Gastroesophageal sphincter (tissue), 4 donors: Measurements from ENCODE around the gene ABHD6. TPM values are rescaled to one million over a fixed set of nuclear protein-coding genes. Genes with fewer than 3 reads are reported as not detected.

ENCODE experiments used
- ATAC-seq: fragments of 150-250 bp; one replicate; pipeline ENCODE4 v1.9.1; 2016; ENCODE audit warnings: mild to moderate bottlenecking, moderate library complexity
- H3K27ac ChIP-seq, 4 donors: fragments of 200-600 bp; sonication (generic) in 3 of 4; 1 replicate in 3 of 4; 2 replicates in 1 of 4; pipeline ENCODE4 v1.5.1; 2016 to 2019
- H3K27me3 ChIP-seq: fragments of 200-600 bp; sonication (generic); one replicate; pipeline ENCODE4 v1.5.1; 2019
- H3K36me3 ChIP-seq, 2 donors: fragments of 200-600 bp; sonication (generic); one replicate each; pipeline ENCODE4 v1.5.1; 2019; ENCODE audit warnings: control low read depth in 1 of 2
- H3K4me1 ChIP-seq, 3 donors: fragments of 200-600 bp; sonication (generic); 1 replicate in 2 of 3; 2 replicates in 1 of 3; pipeline ENCODE4 v1.5.1; 2016 to 2019; ENCODE audit warnings: control low read depth in 2 of 3
- H3K4me3 ChIP-seq, 2 donors: fragments of 200-600 bp; sonication (generic); one replicate each; pipeline ENCODE4 v1.5.1; 2019; ENCODE audit warnings: mild to moderate bottlenecking in 1 of 2, moderate library complexity in 1 of 2
- H3K9me3 ChIP-seq, 3 donors: fragments of 200-600 bp; sonication (generic); one replicate each; pipeline ENCODE4 v1.5.1; 2017 to 2019; ENCODE audit warnings: control low read depth in 2 of 3
- EP300 ChIP-seq: sonication (generic); formaldehyde crosslinking; IDR thresholded peaks from one replicate; pipeline ENCODE4 v1.6.1; 2017; ENCODE audit warnings: antibody characterized with exemption, mild to moderate bottlenecking
- POLR2A ChIP-seq, 2 donors: fragments of 450-650 bp; IDR thresholded peaks; one replicate each; pipeline ENCODE4 v1.6.1; 2017; ENCODE audit warnings: antibody characterized with exemption in 2 of 2, mild to moderate bottlenecking in 2 of 2, moderate library complexity in 1 of 2
- POLR2AphosphoS5 ChIP-seq: sonication (generic); formaldehyde crosslinking; IDR thresholded peaks from one replicate; pipeline ENCODE4 v1.6.1; 2017; ENCODE audit warnings: antibody characterized with exemption
- WGBS, 2 donors: methylation state at CpG; one replicate each; pipeline ENCODE4 v1.1.5; 2018; ENCODE audit warnings: low coverage in 1 of 2; 5-methylcytosine and 5-hydroxymethylcytosine counted together
- total RNA-seq, 4 donors: library from RNA; depleted of rRNA; stranded (reverse); fragments of >200 nt; gene quantifications; one replicate each; pipeline ENCODE4 v1.1.0, GENCODE V29; 2016
- TF ChIP-seq, protein P1 (sequence below), 4 experiments: fragments of 200-600 bp in 2 of 4; fragments of 450-650 bp in 2 of 4; sonication (generic) in 1 of 4; IDR thresholded peaks; one replicate each; pipeline ENCODE4 v1.5.1; 2017 to 2019; ENCODE audit warnings: antibody characterized with exemption in 4 of 4, mild to moderate bottlenecking in 2 of 4, moderate library complexity in 2 of 4

Gene ABHD6
- total RNA-seq, 4 donors from 2014 or later, result 6.5 to 27.1 (median 17.6) TPM

DNA sequence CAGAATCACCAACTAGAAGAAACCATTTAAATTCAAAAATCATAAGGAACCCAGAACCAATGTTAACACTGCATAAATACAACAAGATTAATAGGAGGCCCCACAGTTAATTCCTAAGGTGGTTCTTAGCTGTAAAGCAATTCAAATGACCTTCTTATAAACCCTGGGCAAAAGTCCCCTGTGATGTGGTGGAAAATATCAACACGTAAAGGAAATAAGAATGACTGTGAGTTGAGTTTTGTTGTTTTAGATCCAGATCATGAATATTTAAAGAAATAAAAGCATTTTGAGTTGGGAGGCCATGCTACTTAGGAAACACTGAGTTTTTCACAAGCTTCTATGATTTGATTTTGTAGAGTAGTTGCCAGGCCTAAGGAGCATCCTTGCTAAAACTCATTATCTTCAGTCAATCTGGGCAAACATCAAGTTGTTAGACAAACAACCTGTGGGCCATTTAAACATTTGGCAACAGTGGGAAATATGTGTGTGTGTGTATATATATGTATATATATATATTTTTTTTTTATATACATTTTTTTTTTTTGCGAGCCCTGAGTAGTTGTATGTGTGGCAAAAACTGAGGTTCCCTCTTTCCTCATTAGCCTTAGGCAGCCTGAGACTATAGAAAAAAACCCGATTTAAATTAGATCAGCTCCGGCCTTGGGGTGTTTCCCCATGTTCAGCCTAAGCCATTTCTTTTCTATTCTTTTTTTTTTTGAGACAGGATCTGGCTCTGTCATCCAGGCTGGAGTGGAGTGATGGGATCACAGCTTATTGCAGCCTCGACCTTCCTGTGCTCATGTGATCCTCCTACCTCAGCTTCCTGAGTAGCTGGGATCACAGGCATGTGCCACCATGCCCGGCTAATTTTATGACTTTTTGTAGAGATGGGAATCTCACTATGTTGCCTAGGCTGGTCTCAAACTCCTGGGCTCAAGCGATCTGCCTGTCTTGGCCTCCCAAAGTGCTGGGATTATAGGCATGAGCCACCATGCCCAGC, 87.1 kb downstream of the ABHD6 start:
- H3K36me3 ChIP-seq, result peaks cover 0 to 3% of the 10 kb centered on the region in 2 donors
- no peaks in the 10 kb centered on the region for H3K9me3 ChIP-seq
- peaks cover 0 to 35% (median 0%) of the 10 kb centered on the region in 3 donors for H3K4me1 ChIP-seq
- H3K27me3 ChIP-seq, result no peaks in the 10 kb centered on the region
- peak overlapping the region in 3 of 4 donors; percentile 22 to 64 (median 52) for H3K27ac ChIP-seq
- 83 to 90% methylated on average over 5 of the region's 7 CpGs for WGBS, 2 donors
- TF ChIP-seq POLR2A (IDR thresholded peaks at IDR 0.05) (no peak), EP300 (no peak), POLR2AphosphoS5 (no peak)
- TF ChIP-seq, protein P1, sequence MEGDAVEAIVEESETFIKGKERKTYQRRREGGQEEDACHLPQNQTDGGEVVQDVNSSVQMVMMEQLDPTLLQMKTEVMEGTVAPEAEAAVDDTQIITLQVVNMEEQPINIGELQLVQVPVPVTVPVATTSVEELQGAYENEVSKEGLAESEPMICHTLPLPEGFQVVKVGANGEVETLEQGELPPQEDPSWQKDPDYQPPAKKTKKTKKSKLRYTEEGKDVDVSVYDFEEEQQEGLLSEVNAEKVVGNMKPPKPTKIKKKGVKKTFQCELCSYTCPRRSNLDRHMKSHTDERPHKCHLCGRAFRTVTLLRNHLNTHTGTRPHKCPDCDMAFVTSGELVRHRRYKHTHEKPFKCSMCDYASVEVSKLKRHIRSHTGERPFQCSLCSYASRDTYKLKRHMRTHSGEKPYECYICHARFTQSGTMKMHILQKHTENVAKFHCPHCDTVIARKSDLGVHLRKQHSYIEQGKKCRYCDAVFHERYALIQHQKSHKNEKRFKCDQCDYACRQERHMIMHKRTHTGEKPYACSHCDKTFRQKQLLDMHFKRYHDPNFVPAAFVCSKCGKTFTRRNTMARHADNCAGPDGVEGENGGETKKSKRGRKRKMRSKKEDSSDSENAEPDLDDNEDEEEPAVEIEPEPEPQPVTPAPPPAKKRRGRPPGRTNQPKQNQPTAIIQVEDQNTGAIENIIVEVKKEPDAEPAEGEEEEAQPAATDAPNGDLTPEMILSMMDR (IDR thresholded peaks at IDR 0.05), result no peak
- ATAC-seq, result no peak
- no peak overlapping the region for H3K4me3 ChIP-seq

DNA sequence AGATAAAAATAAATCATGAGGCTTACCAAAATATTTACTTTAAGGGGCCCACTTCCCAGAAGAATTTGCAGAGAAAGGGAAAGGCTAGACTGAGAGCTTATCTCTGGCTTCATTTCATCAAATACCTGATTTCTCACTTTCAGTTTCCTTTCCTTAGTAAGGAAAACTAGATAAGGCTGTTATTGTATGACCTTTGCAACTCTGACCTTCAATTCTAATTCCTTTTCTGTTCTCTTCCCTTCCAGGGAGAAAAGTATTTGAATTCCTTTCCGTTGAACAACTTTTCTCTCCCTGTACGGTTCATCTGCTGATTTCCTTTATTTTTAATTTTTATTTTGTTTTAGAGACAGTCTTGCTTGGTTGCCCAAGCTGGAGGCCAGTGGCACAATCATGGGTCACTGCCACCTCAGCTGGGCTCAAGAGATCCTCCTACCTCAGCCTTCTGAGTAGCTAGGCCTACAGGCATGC, 88.0 kb downstream of the ABHD6 start:
- Histone ChIP-seq H3K4me3 (no peak overlapping the region), H3K36me3 (no peaks in the 10 kb centered on the region), H3K4me1 (peaks cover 0 to 35% (median 0%) of the 10 kb centered on the region in 3 donors), H3K27ac (peak overlapping the region in 3 of 4 donors; percentile 22 to 64 (median 52)), H3K27me3 (no peaks in the 10 kb centered on the region), H3K9me3 (no peaks in the 10 kb centered on the region)
- no peak for ATAC-seq
- 14 to 29% methylated on average over 1 to 2 of the region's 2 CpGs for WGBS, 2 donors
- TF ChIP-seq, protein P1 (IDR thresholded peaks at IDR 0.05), result no peak
- TF ChIP-seq POLR2A (IDR thresholded peaks at IDR 0.05), result no peak
- no peak for TF ChIP-seq POLR2AphosphoS5
- TF ChIP-seq EP300, result no peak

DNA sequence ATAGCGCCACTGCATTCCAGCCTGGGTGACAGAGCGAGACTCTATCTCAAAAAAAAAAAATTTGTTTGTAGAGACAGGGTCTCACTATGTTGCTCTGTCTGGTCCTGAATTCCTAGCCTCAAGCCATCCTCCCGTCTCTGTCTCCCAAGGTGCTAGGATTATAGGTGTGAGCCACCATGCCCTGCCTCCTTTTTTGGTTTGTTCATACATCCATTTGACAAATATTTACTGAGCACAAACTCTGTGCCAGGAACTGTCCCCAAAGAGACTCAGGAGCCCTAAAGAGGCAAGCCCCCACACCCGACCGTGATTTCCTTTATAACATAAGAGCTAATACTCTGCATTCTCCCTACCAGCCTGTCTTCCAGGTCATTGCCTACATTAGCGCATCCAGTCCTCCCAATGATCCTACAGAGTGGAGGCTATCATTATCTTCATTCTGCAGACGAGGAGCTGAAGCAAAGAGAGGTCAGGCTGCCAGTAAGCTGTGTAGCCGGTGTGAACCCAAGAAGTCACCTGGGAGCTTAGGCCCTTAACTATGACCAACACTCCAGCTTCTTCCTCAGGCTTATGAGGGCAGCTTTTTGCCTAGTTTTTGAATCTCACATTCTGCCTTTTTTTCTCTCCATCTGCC, 88.8 kb downstream of the ABHD6 start:
- H3K27ac ChIP-seq, result peak overlapping the region in 1 of 4 donors; percentile 64
- 88 to 89% methylated on average over 4 to 6 of the region's 8 CpGs for WGBS, 2 donors

DNA sequence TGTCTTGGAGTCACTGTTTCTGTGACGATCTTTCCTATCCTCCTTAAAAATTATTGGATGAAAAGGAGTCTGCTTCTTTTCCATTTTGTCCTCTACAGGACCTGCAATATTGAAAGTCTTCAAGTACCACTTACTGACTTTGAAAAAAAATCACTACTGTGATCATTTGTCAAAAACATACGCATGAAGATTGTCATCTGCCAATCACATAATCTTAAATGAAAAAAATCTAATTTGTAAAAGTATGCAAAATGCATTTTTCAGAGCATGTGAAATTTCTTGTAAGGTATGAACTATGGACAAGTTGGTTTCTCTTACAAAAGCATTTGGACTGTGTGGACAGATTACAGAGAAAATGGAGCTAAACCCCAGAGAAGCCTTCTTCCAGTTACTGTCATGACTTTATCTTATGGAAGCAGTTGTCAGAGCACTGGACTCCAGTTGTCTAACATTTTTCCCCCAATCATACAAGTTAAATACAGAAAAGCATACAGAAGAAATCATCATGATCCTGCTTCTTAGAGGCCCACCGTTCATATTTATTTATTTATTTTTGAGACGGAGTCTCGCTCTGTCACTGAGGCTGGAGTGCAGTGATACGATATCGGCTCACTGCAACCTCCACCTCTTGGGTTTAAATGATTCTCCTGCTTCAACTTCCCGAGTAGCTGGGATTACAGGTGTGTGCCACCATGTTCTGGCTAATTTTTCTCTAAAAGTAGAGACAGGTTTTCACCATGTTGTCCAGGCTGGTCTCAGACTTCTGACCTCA, 91.7 kb downstream of the ABHD6 start:
- ATAC-seq, result no peak
- H3K27ac ChIP-seq, result no peak overlapping the region
- no peak overlapping the region for H3K4me3 ChIP-seq
- TF ChIP-seq POLR2AphosphoS5 (no peak), POLR2A (IDR thresholded peaks at IDR 0.05) (no peak), EP300 (no peak)
- TF ChIP-seq, protein P1 (IDR thresholded peaks at IDR 0.05), result no peak
- no peaks in the 10 kb centered on the region for H3K27me3 ChIP-seq
- no peaks in the 10 kb centered on the region for H3K9me3 ChIP-seq
- peaks cover 0 to 45% (median under 1%) of the 10 kb centered on the region in 3 donors for H3K4me1 ChIP-seq
- no peaks in the 10 kb centered on the region for H3K36me3 ChIP-seq
- WGBS, 2 donors, result 76 to 88% methylated on average over 7 to 8 of the region's 8 CpGs

More for the DNA sequence above, 88.8 kb downstream of the ABHD6 start:
- Histone ChIP-seq H3K9me3 (no peaks in the 10 kb centered on the region), H3K4me3 (no peak overlapping the region), H3K27me3 (no peaks in the 10 kb centered on the region), H3K4me1 (peaks cover 0 to 32% (median 0%) of the 10 kb centered on the region in 3 donors), H3K36me3 (no peaks in the 10 kb centered on the region)
- no peak for TF ChIP-seq EP300
- no peak for TF ChIP-seq POLR2AphosphoS5
- TF ChIP-seq, protein P1 (IDR thresholded peaks at IDR 0.05), result no peak
- no peak for TF ChIP-seq POLR2A (IDR thresholded peaks at IDR 0.05)
- ATAC-seq, result no peak
